HG02973 (cell line): ENCODE measurements around the gene RXRA.

Experiments used
- ATAC-seq: cut with Tn5 transposase; IDR thresholded peaks from one replicate; pipeline ENCODE4 v1.9.1; 2021; ENCODE audit warnings: moderate library complexity; ENCODE audit not compliant: unreplicated experiment

Gene RXRA

GRCh38 chr9:134427153-134427782 is 101.0 kb downstream of the RXRA start:
- ATAC-seq = no peak

GRCh38 chr9:134428559-134428958 is 102.3 kb downstream of the RXRA start:
- no peak for ATAC-seq

GRCh38 chr9:134429007-134429406 is 102.8 kb downstream of the RXRA start:
- no peak for ATAC-seq

GRCh38 chr9:134429481-134429880 is 103.2 kb downstream of the RXRA start:
- no peak for ATAC-seq

- ATAC-seq = no peak
Measured at GRCh38 chr9:134431095-134431494, 104.8 kb downstream of the RXRA start.

GRCh38 chr9:134431626-134432025 is 105.4 kb downstream of the RXRA start:
- ATAC-seq = no peak

- no peak for ATAC-seq
Measured at GRCh38 chr9:134432471-134432870, 106.2 kb downstream of the RXRA start.

GRCh38 chr9:134433101-134433500 is 106.8 kb downstream of the RXRA start:
- ATAC-seq = no peak

GRCh38 chr9:134433909-134434882 is 107.9 kb downstream of the RXRA start:
- ATAC-seq = no peak

- no peak for ATAC-seq
Measured at GRCh38 chr9:134434894-134435506, 108.7 kb downstream of the RXRA start.

- no peak for ATAC-seq
Measured at GRCh38 chr9:134435550-134436378, 109.5 kb downstream of the RXRA start.

GRCh38 chr9:134436379-134436762 is 110.1 kb downstream of the RXRA start:
- no peak for ATAC-seq

GRCh38 chr9:134436911-134437310 is 110.7 kb downstream of the RXRA start:
- no peak for ATAC-seq

GRCh38 chr9:134437403-134438194 is 111.3 kb downstream of the RXRA start:
- no peak for ATAC-seq

- ATAC-seq = no peak
Measured at GRCh38 chr9:134438195-134438788, 112.0 kb downstream of the RXRA start.

- ATAC-seq = no peak
Measured at GRCh38 chr9:134439368-134439784, 113.1 kb downstream of the RXRA start.

- no peak for ATAC-seq
Measured at GRCh38 chr9:134440636-134441226, 114.5 kb downstream of the RXRA start.

GRCh38 chr9:134441227-134442084 is 115.2 kb downstream of the RXRA start:
- ATAC-seq = no peak
